Breast epithelium (tissue), 3 donors: Measurements from ENCODE around the gene LSS. TPM values are rescaled to one million over a fixed set of nuclear protein-coding genes. Genes with fewer than 3 reads are reported as not detected.

Experiments
- total RNA-seq, 3 donors: library from RNA; depleted of rRNA; stranded (reverse); fragments of >200 nt; gene quantifications; one replicate each; pipeline ENCODE4 v1.1.0, GENCODE V29; 2016

The LSS gene
- total RNA-seq, 3 donors from 2014 or later = 41.4 to 144 (median 56.4) TPM

Other genes starting within 250 kb of the LSS start
- gene COL6A1, start 247.0 kb downstream of the LSS start, total RNA-seq = 100 to 1,000 TPM; 137 to 527 (median 201) TPM
- 1,000 to 10,000 TPM in 1 of 3 donors, 100 to 1,000 TPM in 2; 177 to 1,266 (median 418) TPM for gene COL6A2, start 130.7 kb downstream of the LSS start, total RNA-seq
- under 1 TPM in 1 of 3 donors, not detected in 2; 0.59 TPM for gene FTCD, start 73.2 kb downstream of the LSS start, total RNA-seq
- 1 to 10 TPM; 1.6 to 7.0 (median 6.2) TPM for gene SPATC1L, start 44.3 kb downstream of the LSS start, total RNA-seq
- gene MCM3AP, start 56.8 kb upstream of the LSS start, total RNA-seq = 10 to 100 TPM; 91.5 to 100.0 (median 99.2) TPM
- 10 to 100 TPM; 15.4 to 22.8 (median 17.3) TPM for gene YBEY, start 57.6 kb upstream of the LSS start, total RNA-seq
- gene C21orf58, start 95.1 kb upstream of the LSS start, total RNA-seq = 1 to 10 TPM in 2 of 3 donors, under 1 TPM in 1; 0.96 to 2.9 (median 2.6) TPM
- 10 to 100 TPM; 25.2 to 31.0 (median 28.5) TPM for gene PCNT, start 95.4 kb upstream of the LSS start, total RNA-seq
- 10 to 100 TPM; 32.6 to 43.9 (median 42.0) TPM for gene DIP2A, start 230.1 kb upstream of the LSS start, total RNA-seq